ENCODE data around the gene CAPZB. TPM values are rescaled to one million over a fixed set of nuclear protein-coding genes. Genes with fewer than 3 reads are reported as not detected.

CAPZB gene
- total and polyA plus RNA-seq, 2 of the 4 experiments (the other 2 are of a cell fraction), result 216 to 304 TPM

GRCh38 chr1:19317126-19317910 is 168.0 kb downstream of the CAPZB start:
- BruUV-seq (replicated peaks), result no TSS peak
- CTCF ChIA-PET, result no interaction called here
- Histone ChIP-seq H2BK5ac (ENCODE audit: low read depth, low read length, poor library complexity, severe bottlenecking) (no peak overlapping the region), H3K4ac (ENCODE audit: low read depth, low read length) (no peak overlapping the region), H3K4me3 (ENCODE audit: insufficient read depth, low read depth, low read length) (no peak overlapping the region), H3K4me2 (ENCODE audit: low read depth, low read length) (no peak overlapping the region), H3K27me3 (ENCODE audit: control insufficient read depth, insufficient read depth, low read length) (no peaks in the 10 kb centered on the region), H4K5ac (ENCODE audit: low read depth, low read length) (no peak overlapping the region), H2BK120ac (ENCODE audit: low read depth, low read length) (no peak overlapping the region), H2AK5ac (ENCODE audit: low read depth, low read length) (no peak overlapping the region), H3K27ac (ENCODE audit: insufficient read depth, low read length) (no peak overlapping the region), H3K14ac (replicated peaks; ENCODE audit: low read depth, low read length) (0 out of 2 replicates have a peak overlapping the region, but pooled peaks have one; percentile 9), H2BK15ac (ENCODE audit: low read depth, low read length) (no peak overlapping the region), H3K79me1 (ENCODE audit: low read depth in 1 of 2, low read length in 2 of 2) (peaks cover 33 to 82% of the 10 kb centered on the region in 2 experiments), H3K9ac (ENCODE audit: low read depth, low read length) (no peak overlapping the region), H3K36me3 (ENCODE audit: control insufficient read depth, insufficient read depth, low read length) (peaks cover 20% of the 10 kb centered on the region), H3K23ac (ENCODE audit: low read depth, low read length) (no peak overlapping the region), H2AK9ac (replicated peaks; ENCODE audit: low read depth, low read length, poor library complexity) (no peak overlapping the region), H2AFZ (replicated peaks; ENCODE audit: low read length, poor library complexity) (peak overlapping the region; percentile 14), H3K56ac (ENCODE audit: extremely low read depth, insufficient read depth, low read length) (no peak overlapping the region), H4K91ac (ENCODE audit: insufficient read depth, low read depth, low read length) (no peak overlapping the region), H3K4me1 (ENCODE audit: control insufficient read depth, insufficient read depth, low read length) (peaks cover 16% of the 10 kb centered on the region), H4K20me1 (ENCODE audit: insufficient read depth, low read length) (peaks cover 15% of the 10 kb centered on the region), H3K9me3 (ENCODE audit: control insufficient read depth, insufficient read depth, low read length) (no peaks in the 10 kb centered on the region), H4K8ac (ENCODE audit: low read depth in 2 of 2, low read length in 2 of 2) (no peak overlapping the region), H3K18ac (ENCODE audit: low read depth, low read length) (no peak overlapping the region), H3K9me1 (ENCODE audit: insufficient read depth, low read length) (peaks cover 41% of the 10 kb centered on the region), H2BK20ac (ENCODE audit: low read depth, low read length) (no peak overlapping the region)
- no peak for ATAC-seq (ENCODE audit: low read depth)
- in situ Hi-C loops (cut with MboI; ENCODE audit: low sequenced_read_pairs), result no loop called here
- no peak for TF ChIP-seq RCOR1 (IDR thresholded peaks at IDR 0.05; ENCODE audit: insufficient replicate concordance, low read length)
- TF ChIP-seq MXI1 (IDR thresholded peaks at IDR 0.05; ENCODE audit: borderline replicate concordance, low read depth, low read length), result no peak
- no peak for TF ChIP-seq RAD21 (IDR thresholded peaks at IDR 0.05; ENCODE audit: low read length)
- no peak for TF ChIP-seq BHLHE40 (IDR thresholded peaks at IDR 0.05; ENCODE audit: low read depth, low read length)
- POLR2A ChIA-PET (ENCODE audit: unreplicated experiment), result no interaction called here
- intact Hi-C loops (cut with micrococcal nuclease), result no loop called here
- DNase-seq, result no peak
- 82% methylated on average over 2 of the region's 13 CpGs; no CpG with 5 or more reads in 1 of the 2 experiments for whole genome bisulfite sequencing, 2 experiments (ENCODE audit: extremely low coverage in 2 of 2, insufficient read length in 1 of 2)
- dilution Hi-C loops (cut with HindIII; ENCODE audit: low sequenced_read_pairs, unreplicated experiment), result no loop called here
